Measurements from ENCODE around the gene EIF5.
A peak's percentile ranks its signal among the peaks of the same experiment; 100 is the strongest.

Gene EIF5

GRCh38 chr14:103333754-103334643 lies at the start of gene EIF5:
Gene EIF5 (plus strand): TSS chr14:103334237. CDS start chr14:103335861, 1,624 bp downstream.
- DNase-seq (ENCODE audit: low read depth in 1 of 2, low spot score in 1 of 2): peak; percentile 95 to 99

GRCh38 chr14:103284574-103285467 lies 49.2 kb upstream of the EIF5 start:
- no peak for DNase-seq (ENCODE audit: low read depth in 1 of 2, low spot score in 1 of 2)

GRCh38 chr14:103286460-103286859 lies 47.6 kb upstream of the EIF5 start:
- DNase-seq (ENCODE audit: low read depth in 1 of 2, low spot score in 1 of 2): no peak

GRCh38 chr14:103286968-103287850 lies 46.8 kb upstream of the EIF5 start:
- no peak for DNase-seq (ENCODE audit: low read depth in 1 of 2, low spot score in 1 of 2)

GRCh38 chr14:103288076-103288766 lies 45.8 kb upstream of the EIF5 start:
- DNase-seq (ENCODE audit: low read depth in 1 of 2, low spot score in 1 of 2): no peak

- no peak for DNase-seq (ENCODE audit: low read depth in 1 of 2, low spot score in 1 of 2)
Measured at GRCh38 chr14:103290056-103290455, 44.0 kb upstream of the EIF5 start.

- DNase-seq (ENCODE audit: low read depth in 1 of 2, low spot score in 1 of 2): no peak
Measured at GRCh38 chr14:103290494-103290893, 43.5 kb upstream of the EIF5 start.

- no peak for DNase-seq (ENCODE audit: low read depth in 1 of 2, low spot score in 1 of 2)
Measured at GRCh38 chr14:103290961-103291360, 43.1 kb upstream of the EIF5 start.

- peak; percentile 59 to 61 for DNase-seq (ENCODE audit: low read depth in 1 of 2, low spot score in 1 of 2)
Measured at GRCh38 chr14:103292426-103293374, 41.3 kb upstream of the EIF5 start.

GRCh38 chr14:103293465-103293864 lies 40.6 kb upstream of the EIF5 start:
- no peak for DNase-seq (ENCODE audit: low read depth in 1 of 2, low spot score in 1 of 2)

GRCh38 chr14:103294091-103294490 lies 39.9 kb upstream of the EIF5 start:
- no peak for DNase-seq (ENCODE audit: low read depth in 1 of 2, low spot score in 1 of 2)

- DNase-seq (ENCODE audit: low read depth in 1 of 2, low spot score in 1 of 2): no peak
Measured at GRCh38 chr14:103296007-103296406, 38.0 kb upstream of the EIF5 start.

GRCh38 chr14:103296987-103297386 lies 37.0 kb upstream of the EIF5 start:
- DNase-seq (ENCODE audit: low read depth in 1 of 2, low spot score in 1 of 2): no peak

- no peak for DNase-seq (ENCODE audit: low read depth in 1 of 2, low spot score in 1 of 2)
Measured at GRCh38 chr14:103298620-103299019, 35.4 kb upstream of the EIF5 start.

GRCh38 chr14:103301512-103302354 lies 32.3 kb upstream of the EIF5 start:
- no peak for DNase-seq (ENCODE audit: low read depth in 1 of 2, low spot score in 1 of 2)

- DNase-seq (ENCODE audit: low read depth in 1 of 2, low spot score in 1 of 2): no peak
Measured at GRCh38 chr14:103302966-103303365, 31.1 kb upstream of the EIF5 start.

- no peak for DNase-seq (ENCODE audit: low read depth in 1 of 2, low spot score in 1 of 2)
Measured at GRCh38 chr14:103304706-103305105, 29.3 kb upstream of the EIF5 start.
